Measurements from ENCODE around the gene PFDN2.

PFDN2 gene

DNA sequence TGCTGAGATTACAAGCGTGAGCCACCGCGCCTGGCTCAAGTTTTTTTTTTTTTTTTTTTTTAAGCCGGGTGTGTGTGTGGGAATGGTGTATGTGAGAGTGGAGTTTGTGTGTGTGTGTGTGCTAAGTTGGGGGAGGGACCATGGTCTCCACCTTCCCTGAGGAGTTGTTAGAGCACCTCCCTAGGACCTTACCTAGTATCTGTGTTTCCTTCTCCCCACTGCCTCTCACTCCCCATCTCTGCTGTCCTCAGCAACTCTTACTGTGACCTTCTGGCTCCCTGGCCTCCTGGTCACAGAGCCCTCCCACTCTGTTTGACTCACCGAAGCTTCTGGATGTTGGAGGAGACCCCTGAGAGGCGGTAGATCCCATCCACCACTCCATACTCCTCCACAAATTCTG lies 58.5 kb downstream of the PFDN2 start:
- POLR2A ChIA-PET (ENCODE audit: low non-redundant PET), result no interaction called here
- CTCF ChIA-PET, result no interaction called here
- TF ChIP-seq, protein P1, sequence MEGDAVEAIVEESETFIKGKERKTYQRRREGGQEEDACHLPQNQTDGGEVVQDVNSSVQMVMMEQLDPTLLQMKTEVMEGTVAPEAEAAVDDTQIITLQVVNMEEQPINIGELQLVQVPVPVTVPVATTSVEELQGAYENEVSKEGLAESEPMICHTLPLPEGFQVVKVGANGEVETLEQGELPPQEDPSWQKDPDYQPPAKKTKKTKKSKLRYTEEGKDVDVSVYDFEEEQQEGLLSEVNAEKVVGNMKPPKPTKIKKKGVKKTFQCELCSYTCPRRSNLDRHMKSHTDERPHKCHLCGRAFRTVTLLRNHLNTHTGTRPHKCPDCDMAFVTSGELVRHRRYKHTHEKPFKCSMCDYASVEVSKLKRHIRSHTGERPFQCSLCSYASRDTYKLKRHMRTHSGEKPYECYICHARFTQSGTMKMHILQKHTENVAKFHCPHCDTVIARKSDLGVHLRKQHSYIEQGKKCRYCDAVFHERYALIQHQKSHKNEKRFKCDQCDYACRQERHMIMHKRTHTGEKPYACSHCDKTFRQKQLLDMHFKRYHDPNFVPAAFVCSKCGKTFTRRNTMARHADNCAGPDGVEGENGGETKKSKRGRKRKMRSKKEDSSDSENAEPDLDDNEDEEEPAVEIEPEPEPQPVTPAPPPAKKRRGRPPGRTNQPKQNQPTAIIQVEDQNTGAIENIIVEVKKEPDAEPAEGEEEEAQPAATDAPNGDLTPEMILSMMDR (conservative IDR thresholded peaks at IDR 0.05; ENCODE audit: low read depth), result no peak
- no peak overlapping the region for H3K27ac ChIP-seq
- no peak for DNase-seq (ENCODE audit: low spot score)

DNA sequence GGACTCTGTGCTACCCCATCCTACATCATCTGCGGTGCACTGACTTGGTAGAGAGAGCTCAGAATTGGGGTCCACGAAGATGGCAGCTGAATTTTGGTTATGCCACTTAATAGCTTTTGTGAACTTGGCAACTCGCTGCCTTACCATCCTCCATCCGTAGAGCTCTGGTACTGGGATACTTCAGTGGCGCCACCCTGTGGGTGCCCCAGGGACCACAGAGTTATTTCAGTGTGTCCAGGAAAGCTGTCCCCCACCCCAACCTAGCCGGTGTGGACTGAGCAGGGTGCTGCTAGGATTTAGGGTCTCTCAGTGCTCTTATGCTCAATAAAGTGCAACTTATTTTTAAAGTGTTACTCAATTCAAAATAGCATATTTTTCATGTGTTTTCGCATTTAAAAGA lies 63.0 kb downstream of the PFDN2 start:
- TF ChIP-seq, protein P1 (conservative IDR thresholded peaks at IDR 0.05; ENCODE audit: low read depth), result no peak
- ChIA-PET CTCF (no interaction called here), POLR2A (ENCODE audit: low non-redundant PET) (no interaction called here)
- no peak for DNase-seq (ENCODE audit: low spot score)
- H3K27ac ChIP-seq, result no peak overlapping the region

DNA sequence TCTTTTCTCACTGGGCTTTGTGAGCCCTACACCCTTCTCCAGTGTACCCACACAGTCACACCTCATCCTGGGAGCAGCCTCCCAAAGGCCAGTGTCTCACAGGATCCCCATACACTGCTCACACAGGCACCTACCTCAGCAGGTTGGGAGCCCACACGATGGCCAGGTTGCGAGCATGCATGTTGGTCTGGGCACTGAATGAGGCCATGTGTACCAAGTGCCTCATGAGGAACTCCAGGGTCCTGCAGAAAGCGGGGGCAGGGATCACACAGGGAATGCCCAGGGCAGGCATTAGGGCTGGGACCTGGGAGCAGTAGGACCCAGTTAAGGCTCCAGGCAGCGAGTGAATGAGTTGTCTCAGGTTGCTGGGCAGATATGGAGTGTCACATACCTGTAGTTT lies 63.6 kb downstream of the PFDN2 start:
- H3K27ac ChIP-seq, result no peak overlapping the region
- ChIA-PET CTCF (no interaction called here), POLR2A (ENCODE audit: low non-redundant PET) (no interaction called here)
- TF ChIP-seq, protein P1 (conservative IDR thresholded peaks at IDR 0.05; ENCODE audit: low read depth), result no peak
- no peak for DNase-seq (ENCODE audit: low spot score)

DNA sequence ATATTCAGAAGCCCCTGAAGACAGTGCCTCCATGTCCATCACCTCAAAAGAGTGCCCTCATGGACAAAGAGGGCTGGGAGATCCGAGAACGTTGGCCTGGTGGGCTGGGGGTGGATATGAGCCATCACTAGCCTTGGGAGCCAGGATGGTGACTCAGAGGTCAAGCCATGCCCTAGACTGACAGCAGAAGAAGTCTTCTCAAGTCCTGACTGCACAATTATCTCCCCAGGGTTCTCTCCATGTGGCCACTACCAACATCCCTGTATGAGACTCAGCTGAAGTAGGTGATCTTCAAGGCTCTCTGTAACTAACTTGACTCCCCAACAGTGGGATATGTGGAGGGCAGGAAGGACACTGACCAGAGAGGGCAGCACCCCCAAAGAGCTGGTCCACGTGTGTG lies 64.9 kb downstream of the PFDN2 start:
- TF ChIP-seq, protein P1 (conservative IDR thresholded peaks at IDR 0.05; ENCODE audit: low read depth), result no peak
- H3K27ac ChIP-seq, result no peak overlapping the region
- ChIA-PET CTCF (interaction anchor here (0.6 kb wide), 1 partner anchor 42 kb away, joined by 3 read pairs; no protein-coding TSS in a partner anchor), POLR2A (ENCODE audit: low non-redundant PET) (no interaction called here)
- no peak for DNase-seq (ENCODE audit: low spot score)

DNA sequence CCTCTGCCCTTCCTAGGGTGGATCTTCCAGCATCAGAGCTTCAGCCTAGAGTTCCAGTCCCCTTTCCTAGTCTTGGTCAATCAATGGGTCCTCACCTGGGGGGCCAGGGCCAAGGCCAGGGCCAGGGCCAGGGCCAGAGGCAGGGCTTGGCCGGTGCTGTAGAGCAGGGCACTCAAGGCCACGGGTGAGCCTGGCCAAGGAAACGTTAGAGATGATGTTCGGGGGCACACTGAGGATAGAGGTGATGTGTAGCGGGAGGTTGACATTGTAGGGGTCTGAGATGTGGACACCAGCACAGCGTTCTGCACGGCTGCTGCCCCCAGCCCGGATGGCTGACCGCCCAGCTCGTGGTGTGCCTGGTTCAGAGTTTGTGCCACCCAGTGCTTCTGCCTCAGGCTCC lies 66.6 kb downstream of the PFDN2 start:
- POLR2A ChIA-PET (ENCODE audit: low non-redundant PET), result no interaction called here
- TF ChIP-seq, protein P1 (conservative IDR thresholded peaks at IDR 0.05; ENCODE audit: low read depth), result no peak
- CTCF ChIA-PET, result interaction anchor here (0.6 kb wide), 2 partner anchors 169 to 951 kb away, joined by 3 to 4 read pairs; no protein-coding TSS in a partner anchor

More for the DNA sequence above, 66.6 kb downstream of the PFDN2 start:
- no peak for DNase-seq (ENCODE audit: low spot score)
- no peak overlapping the region for H3K27ac ChIP-seq
